Amniotic epithelial cell (primary cell): ENCODE measurements around the gene SERPING1.
A peak's percentile ranks its signal among the peaks of the same experiment; 100 is the strongest.

Experiments
- DNase-seq: peaks from one replicate; pipeline ENCODE4 v3.0.0-alpha.2; 2010; ENCODE audit warnings: low read depth

The SERPING1 gene

GRCh38 chr11:57652662-57653061 is 55.2 kb downstream of the SERPING1 start:
- no peak for DNase-seq

GRCh38 chr11:57653163-57653562 is 55.7 kb downstream of the SERPING1 start:
- no peak for DNase-seq

GRCh38 chr11:57656885-57657193 is 59.4 kb downstream of the SERPING1 start:
- DNase-seq, result no peak

GRCh38 chr11:57657194-57658022 is 59.9 kb downstream of the SERPING1 start, which contains the start of gene CLP1:
CLP1 (plus strand) TSS chr11:57657762; CDS start chr11:57659477, 1,715 bp downstream.
- DNase-seq, result peak; percentile 98

GRCh38 chr11:57658023-57658361 is 60.5 kb downstream of the SERPING1 start:
- no peak for DNase-seq

GRCh38 chr11:57659669-57660068 is 62.2 kb downstream of the SERPING1 start:
- no peak for DNase-seq

- DNase-seq, result no peak
Observed at GRCh38 chr11:57662893-57663292, 65.4 kb downstream of the SERPING1 start.

- DNase-seq, result no peak
Observed at GRCh38 chr11:57663975-57664374, 66.5 kb downstream of the SERPING1 start.
